ENCODE results near the gene DTX1.

DNA sequence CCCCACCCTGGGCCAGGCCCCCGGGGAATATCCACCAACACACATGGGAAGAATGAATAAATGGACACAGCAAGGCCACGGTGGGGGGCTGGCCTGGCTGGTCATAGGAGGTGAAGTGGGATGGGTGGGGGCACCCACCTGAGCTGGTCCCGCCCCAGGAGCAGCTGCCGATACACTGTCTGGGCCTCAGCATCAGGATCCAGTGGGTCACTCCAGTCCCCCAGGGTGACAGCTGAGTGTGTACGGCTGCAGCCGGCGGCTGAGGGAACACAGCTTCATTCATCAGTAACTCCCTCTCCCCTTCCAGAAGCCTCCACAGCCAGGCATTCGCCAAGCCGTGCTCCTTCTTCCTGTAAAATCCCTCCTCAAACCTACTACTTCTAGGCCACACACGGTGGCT, 45.2 kb downstream of the DTX1 start:
- TF ChIP-seq, protein P1, sequence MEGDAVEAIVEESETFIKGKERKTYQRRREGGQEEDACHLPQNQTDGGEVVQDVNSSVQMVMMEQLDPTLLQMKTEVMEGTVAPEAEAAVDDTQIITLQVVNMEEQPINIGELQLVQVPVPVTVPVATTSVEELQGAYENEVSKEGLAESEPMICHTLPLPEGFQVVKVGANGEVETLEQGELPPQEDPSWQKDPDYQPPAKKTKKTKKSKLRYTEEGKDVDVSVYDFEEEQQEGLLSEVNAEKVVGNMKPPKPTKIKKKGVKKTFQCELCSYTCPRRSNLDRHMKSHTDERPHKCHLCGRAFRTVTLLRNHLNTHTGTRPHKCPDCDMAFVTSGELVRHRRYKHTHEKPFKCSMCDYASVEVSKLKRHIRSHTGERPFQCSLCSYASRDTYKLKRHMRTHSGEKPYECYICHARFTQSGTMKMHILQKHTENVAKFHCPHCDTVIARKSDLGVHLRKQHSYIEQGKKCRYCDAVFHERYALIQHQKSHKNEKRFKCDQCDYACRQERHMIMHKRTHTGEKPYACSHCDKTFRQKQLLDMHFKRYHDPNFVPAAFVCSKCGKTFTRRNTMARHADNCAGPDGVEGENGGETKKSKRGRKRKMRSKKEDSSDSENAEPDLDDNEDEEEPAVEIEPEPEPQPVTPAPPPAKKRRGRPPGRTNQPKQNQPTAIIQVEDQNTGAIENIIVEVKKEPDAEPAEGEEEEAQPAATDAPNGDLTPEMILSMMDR (IDR thresholded peaks at IDR 0.05; ENCODE audit: low read depth, low read length, missing input control): no peak
- TF ChIP-seq EGR1 (IDR thresholded peaks at IDR 0.05; ENCODE audit: low read depth in 2 of 2) (no peak), TAF1 (conservative IDR thresholded peaks at IDR 0.05) (no peak), SP1 (IDR thresholded peaks at IDR 0.05) (no peak), FOXA1 (IDR thresholded peaks at IDR 0.05) (no peak), JUND (IDR thresholded peaks at IDR 0.05) (no peak)
- TF ChIP-seq, protein P2, sequence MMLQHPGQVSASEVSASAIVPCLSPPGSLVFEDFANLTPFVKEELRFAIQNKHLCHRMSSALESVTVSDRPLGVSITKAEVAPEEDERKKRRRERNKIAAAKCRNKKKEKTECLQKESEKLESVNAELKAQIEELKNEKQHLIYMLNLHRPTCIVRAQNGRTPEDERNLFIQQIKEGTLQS (IDR thresholded peaks at IDR 0.05): no peak

Measured in liver (tissue), 3 donors.